ENCODE measurements around the gene BLNK.

DNA sequence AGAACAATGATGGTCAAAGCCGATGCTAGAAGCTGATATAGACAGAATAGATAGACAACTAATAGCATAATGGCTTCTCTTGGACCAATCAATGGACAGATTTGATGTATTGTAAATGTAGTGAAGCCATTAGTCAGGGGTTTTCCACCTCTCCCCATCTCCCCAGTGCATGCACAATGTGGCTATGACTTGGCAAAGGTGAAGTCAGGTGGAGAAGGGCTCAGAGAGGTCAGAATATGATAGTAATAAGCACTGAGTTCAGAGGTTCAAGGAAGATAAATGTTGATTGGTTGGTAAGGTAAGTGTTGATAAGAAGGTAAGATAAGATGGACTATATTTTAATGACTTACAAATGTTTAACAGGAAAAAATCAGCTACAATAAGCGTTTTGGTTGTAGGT lies 28.5 kb downstream of the BLNK start:
- no peak for TF ChIP-seq CTCF (conservative IDR thresholded peaks at IDR 0.05; ENCODE audit: low read depth, low read length)
- TF ChIP-seq EZH2 (IDR thresholded peaks at IDR 0.05; ENCODE audit: borderline replicate concordance, low read depth, low read length, poor library complexity, severe bottlenecking): no peak

Measured in A673 (cell line).